GM12874 (cell line): ENCODE data around the gene FBXO24.
A peak's percentile ranks its signal among the peaks of the same experiment; 100 is the strongest.

ENCODE experiments used
- TF ChIP-seq, protein P1 (sequence below): IDR thresholded peaks from 2 replicates; pipeline ENCODE4 v1.5.1; 2011; ENCODE audit warnings: low read depth, mild to moderate bottlenecking, control low read depth, low read length, moderate library complexity; ENCODE audit not compliant: insufficient read depth

The FBXO24 gene

GRCh38 chr7:100570954-100571828 lies 14.9 kb upstream of the FBXO24 start:
- TF ChIP-seq, protein P1, sequence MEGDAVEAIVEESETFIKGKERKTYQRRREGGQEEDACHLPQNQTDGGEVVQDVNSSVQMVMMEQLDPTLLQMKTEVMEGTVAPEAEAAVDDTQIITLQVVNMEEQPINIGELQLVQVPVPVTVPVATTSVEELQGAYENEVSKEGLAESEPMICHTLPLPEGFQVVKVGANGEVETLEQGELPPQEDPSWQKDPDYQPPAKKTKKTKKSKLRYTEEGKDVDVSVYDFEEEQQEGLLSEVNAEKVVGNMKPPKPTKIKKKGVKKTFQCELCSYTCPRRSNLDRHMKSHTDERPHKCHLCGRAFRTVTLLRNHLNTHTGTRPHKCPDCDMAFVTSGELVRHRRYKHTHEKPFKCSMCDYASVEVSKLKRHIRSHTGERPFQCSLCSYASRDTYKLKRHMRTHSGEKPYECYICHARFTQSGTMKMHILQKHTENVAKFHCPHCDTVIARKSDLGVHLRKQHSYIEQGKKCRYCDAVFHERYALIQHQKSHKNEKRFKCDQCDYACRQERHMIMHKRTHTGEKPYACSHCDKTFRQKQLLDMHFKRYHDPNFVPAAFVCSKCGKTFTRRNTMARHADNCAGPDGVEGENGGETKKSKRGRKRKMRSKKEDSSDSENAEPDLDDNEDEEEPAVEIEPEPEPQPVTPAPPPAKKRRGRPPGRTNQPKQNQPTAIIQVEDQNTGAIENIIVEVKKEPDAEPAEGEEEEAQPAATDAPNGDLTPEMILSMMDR = no peak

DNA sequence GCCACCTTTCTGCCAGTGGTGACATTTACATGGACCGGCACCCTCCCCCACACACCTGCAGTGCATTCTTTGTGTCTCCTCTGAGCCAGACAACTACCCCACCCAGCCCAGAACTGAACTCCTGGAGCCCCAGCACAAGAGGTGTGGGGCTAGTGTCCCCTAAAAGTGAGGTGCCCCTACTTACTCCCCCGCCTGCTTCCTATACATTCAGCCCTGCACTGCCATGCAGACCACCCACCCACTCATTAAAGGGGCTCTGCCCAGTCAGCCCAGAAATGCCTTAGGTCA lies 14.4 kb upstream of the FBXO24 start:
- TF ChIP-seq, protein P1 = no peak

DNA sequence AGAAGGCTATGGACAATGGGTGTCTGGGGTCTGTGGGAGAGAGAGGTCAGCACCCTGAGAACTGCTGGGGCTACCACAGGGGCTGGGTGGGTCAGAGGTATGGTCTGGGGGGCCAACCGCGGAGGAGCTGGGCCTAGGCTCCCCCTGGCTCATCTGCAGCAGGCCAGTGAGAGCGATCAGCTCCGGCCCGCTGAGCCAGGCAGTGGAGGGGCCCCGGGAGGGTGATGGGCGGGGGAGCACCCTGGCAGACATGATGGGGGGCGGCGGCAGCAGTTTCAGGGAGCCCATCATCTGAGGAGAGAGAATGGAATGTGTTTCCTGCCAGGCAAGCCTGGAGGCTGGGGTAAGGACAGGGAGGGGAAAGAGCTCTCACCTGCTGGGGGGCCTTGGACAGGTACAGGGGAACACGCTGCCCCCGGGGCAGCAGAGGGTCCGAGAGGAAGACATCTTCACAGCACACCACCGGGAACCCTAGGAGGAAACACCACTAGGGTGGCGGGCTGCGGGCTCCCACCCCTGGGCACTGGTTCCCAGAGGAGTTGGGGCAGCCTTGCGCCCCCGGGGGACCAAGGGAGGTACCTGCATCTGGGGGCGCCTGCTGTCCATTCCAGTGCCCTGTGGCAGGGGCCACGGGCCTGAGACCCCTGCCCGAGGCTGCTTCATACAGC lies 13.7 kb upstream of the FBXO24 start:
- TF ChIP-seq, protein P1 = 0 out of 2 replicates have a peak, but pooled peaks have one; percentile 2

- TF ChIP-seq, protein P1 = no peak
Measured at GRCh38 chr7:100572949-100573675, 13.0 kb upstream of the FBXO24 start.

GRCh38 chr7:100573691-100574361 lies 12.3 kb upstream of the FBXO24 start, which contains the start of gene SAP25:
TSS of gene SAP25 (minus strand) at chr7:100573900. CDS start at chr7:100573742, 158 bp downstream.
- TF ChIP-seq, protein P1 = no peak

DNA sequence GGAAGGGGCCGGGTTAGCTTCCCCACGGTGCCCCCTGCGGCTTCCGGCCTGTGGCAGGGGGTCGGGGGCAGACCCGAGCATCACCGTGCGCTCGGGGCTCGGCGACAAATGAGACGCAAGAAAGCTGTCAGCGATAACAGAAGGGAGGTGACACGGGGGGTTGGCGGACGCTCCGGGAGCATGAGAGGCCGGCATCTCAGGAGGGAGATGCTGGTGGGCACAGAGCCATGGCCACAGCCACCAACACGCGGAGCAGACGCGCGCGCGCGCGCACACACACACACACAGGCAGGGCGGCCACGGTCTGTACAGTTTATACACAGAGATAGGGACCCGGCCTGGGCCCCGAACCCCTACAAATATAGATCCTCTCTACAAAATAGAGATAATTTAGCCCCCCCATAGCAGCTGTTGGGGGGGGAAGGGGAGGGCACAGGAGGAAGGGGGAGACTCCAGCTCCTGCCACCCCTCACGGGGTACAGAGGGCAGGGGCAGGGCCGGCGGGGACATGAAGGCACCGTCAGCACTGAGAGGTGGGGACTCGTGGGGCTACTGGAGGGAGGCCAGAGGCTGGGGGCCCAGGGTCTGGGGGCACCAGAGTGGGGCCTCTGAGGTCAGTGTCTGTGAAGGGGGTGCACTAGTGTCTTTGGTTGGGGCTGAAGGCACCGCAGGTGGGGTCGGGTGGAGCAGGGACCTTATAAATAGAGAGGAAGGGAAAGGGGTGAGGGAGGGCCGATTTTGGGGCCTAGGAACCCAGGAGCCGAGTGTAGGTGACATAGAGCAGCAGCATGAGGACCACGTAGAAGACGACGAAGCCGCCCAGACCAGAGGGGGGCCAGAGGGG lies 11.5 kb upstream of the FBXO24 start:
- TF ChIP-seq, protein P1 = no peak
